Hepatocyte (in vitro differentiated cells): ENCODE results near the gene ABCC11. TPM values are rescaled to one million over a fixed set of nuclear protein-coding genes. Genes with fewer than 3 reads are reported as not detected.

Experiments used
- DNase-seq: peaks from one replicate; pipeline ENCODE4 v3.0.0-alpha.2; 2016; ENCODE audit warnings: low spot score
- H2AFZ ChIP-seq: fragments of 200-600 bp; sonication (generic); 2 replicates; pipeline ENCODE4 v1.6.0; 2016; ENCODE audit warnings: antibody characterized with exemption, mild to moderate bottlenecking
- H3K27ac ChIP-seq: fragments of 200-600 bp; sonication (generic); 2 replicates; pipeline ENCODE4 v1.5.1; 2016; ENCODE audit warnings: mild to moderate bottlenecking
- H3K27me3 ChIP-seq: fragments of 200-600 bp; sonication (generic); 2 replicates; pipeline ENCODE4 v1.6.1; 2016
- H3K36me3 ChIP-seq: fragments of 200-600 bp; sonication (generic); replicated peaks from 2 replicates; pipeline ENCODE4 v1.5.1; 2016; ENCODE audit warnings: low read depth; ENCODE audit not compliant: insufficient read depth
- H3K4me1 ChIP-seq: fragments of 200-600 bp; sonication (generic); 2 replicates; pipeline ENCODE4 v1.5.1; 2016; ENCODE audit warnings: mild to moderate bottlenecking, moderate library complexity; ENCODE audit not compliant: insufficient read depth
- H3K4me2 ChIP-seq: fragments of 200-600 bp; sonication (generic); 2 replicates; pipeline ENCODE4 v1.6.0; 2016
- H3K4me3 ChIP-seq: fragments of 200-600 bp; sonication (generic); 2 replicates; pipeline ENCODE4 v1.5.1; 2016; ENCODE audit warnings: mild to moderate bottlenecking
- H3K79me2 ChIP-seq: fragments of 200-600 bp; sonication (generic); 2 replicates; pipeline ENCODE4 v1.6.0; 2017; ENCODE audit warnings: mild to moderate bottlenecking
- H3K9me2 ChIP-seq: fragments of 200-600 bp; sonication (generic); replicated peaks from 2 replicates; pipeline ENCODE4 v1.6.0; 2017; ENCODE audit warnings: mild to moderate bottlenecking; ENCODE audit not compliant: insufficient read depth
- H3K9me3 ChIP-seq: fragments of 200-600 bp; sonication (generic); 2 replicates; pipeline ENCODE4 v1.5.1; 2016; ENCODE audit warnings: low read depth, mild to moderate bottlenecking
- H4K20me1 ChIP-seq: fragments of 200-600 bp; sonication (generic); 2 replicates; pipeline ENCODE4 v1.6.0; 2016; ENCODE audit warnings: mild to moderate bottlenecking; ENCODE audit not compliant: insufficient read depth, poor library complexity, severe bottlenecking
- CTCF ChIP-seq: fragments of 200-600 bp; sonication (generic); IDR thresholded peaks from 2 replicates; pipeline ENCODE4 v1.5.1; 2016; ENCODE audit warnings: antibody characterized with exemption, mild to moderate bottlenecking; ENCODE audit not compliant: poor library complexity
- EZH2 ChIP-seq: fragments of 200-600 bp; sonication (generic); IDR thresholded peaks from 2 replicates; pipeline ENCODE4 v1.6.1; 2016; ENCODE audit warnings: antibody characterized with exemption, mild to moderate bottlenecking, borderline replicate concordance
- EZH2phosphoT487 ChIP-seq: fragments of 200-600 bp; sonication (generic); IDR thresholded peaks from one replicate; pipeline ENCODE4 v1.6.1; 2018; ENCODE audit warnings: antibody characterized with exemption, mild to moderate bottlenecking, low read depth, moderate library complexity; ENCODE audit not compliant: unreplicated experiment, severe bottlenecking
- WGBS: methylation state at CpG from one replicate; pipeline ENCODE4 v1.1.6; 2016; ENCODE audit warnings: low lambda C conversion rate; ENCODE audit errors: missing lambda C conversion rate; 5-methylcytosine and 5-hydroxymethylcytosine counted together
- polyA plus RNA-seq: library from polyadenylated mRNA; unstranded; fragments of >200 nt; fragmentation: Nextera tagmentation; extraction: Ambion mirVana; gene quantifications from 2 replicates; pipeline ENCODE4 v1.2.1, GENCODE V29; 2016
- total RNA-seq: library from RNA; depleted of rRNA; stranded (reverse); fragments of >200 nt; gene quantifications from 2 replicates; pipeline ENCODE4 v1.2.3, GENCODE V29; 2014

ABCC11 gene
- total and polyA plus RNA-seq, 2 experiments from 2014 or later = 0.50 to 2.0 TPM

GRCh38 chr16:48133455-48134211, 113.7 kb downstream of the ABCC11 start:
- Histone ChIP-seq H3K4me2 (no peak overlapping the region), H3K27me3 (no peaks in the 10 kb centered on the region), H3K4me1 (no peaks in the 10 kb centered on the region), H3K27ac (no peak overlapping the region), H3K79me2 (no peaks in the 10 kb centered on the region), H3K9me2 (no peaks in the 10 kb centered on the region), H3K4me3 (no peak overlapping the region), H3K36me3 (no peaks in the 10 kb centered on the region), H2AFZ (no peak overlapping the region), H4K20me1 (no peaks in the 10 kb centered on the region), H3K9me3 (no peaks in the 10 kb centered on the region)
- TF ChIP-seq EZH2phosphoT487 = no peak
- no peak for TF ChIP-seq CTCF
- TF ChIP-seq EZH2 = no peak
- 93% methylated on average over 18 of the region's 18 CpGs for WGBS
- DNase-seq = no peak

DNA sequence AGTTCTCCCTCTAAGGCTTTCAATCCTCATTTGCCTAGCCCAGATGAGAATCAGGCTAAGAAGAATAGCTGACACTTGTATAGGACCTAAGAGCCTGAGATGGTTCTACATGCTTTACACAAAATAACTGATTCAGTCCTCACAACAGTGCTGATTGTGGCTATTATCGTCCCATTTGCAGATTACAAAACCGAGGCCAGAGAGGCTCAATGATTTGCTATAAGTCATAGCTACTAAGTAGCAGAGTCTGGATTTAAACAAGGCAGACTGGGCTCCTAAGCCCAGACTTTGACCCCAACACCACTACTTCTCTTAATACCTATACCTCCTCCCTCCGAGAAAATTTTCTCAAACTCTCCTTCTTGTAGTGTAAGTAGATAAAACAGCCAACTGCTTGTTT, 114.6 kb downstream of the ABCC11 start:
- Histone ChIP-seq H3K27ac (no peak overlapping the region), H3K4me1 (no peaks in the 10 kb centered on the region), H3K9me3 (no peaks in the 10 kb centered on the region), H3K4me3 (no peak overlapping the region), H2AFZ (no peak overlapping the region), H3K79me2 (no peaks in the 10 kb centered on the region), H3K4me2 (no peak overlapping the region), H4K20me1 (no peaks in the 10 kb centered on the region), H3K36me3 (no peaks in the 10 kb centered on the region), H3K27me3 (no peaks in the 10 kb centered on the region), H3K9me2 (no peaks in the 10 kb centered on the region)
- TF ChIP-seq CTCF = no peak
- TF ChIP-seq EZH2phosphoT487 = no peak
- no peak for TF ChIP-seq EZH2
- no peak for DNase-seq
- 81% methylated on average over 3 of the region's 3 CpGs for WGBS

- Histone ChIP-seq H3K36me3 (no peaks in the 10 kb centered on the region), H4K20me1 (no peaks in the 10 kb centered on the region), H3K79me2 (no peaks in the 10 kb centered on the region), H2AFZ (no peak overlapping the region), H3K4me1 (no peaks in the 10 kb centered on the region), H3K9me3 (no peaks in the 10 kb centered on the region), H3K4me2 (no peak overlapping the region), H3K9me2 (no peaks in the 10 kb centered on the region), H3K27me3 (no peaks in the 10 kb centered on the region), H3K27ac (no peak overlapping the region), H3K4me3 (no peak overlapping the region)
- no peak for DNase-seq
- WGBS = 92% methylated on average over 6 of the region's 6 CpGs
- TF ChIP-seq EZH2 = no peak
- no peak for TF ChIP-seq EZH2phosphoT487
- TF ChIP-seq CTCF = no peak
These were observed 116.0 kb downstream of the ABCC11 start for GRCh38 chr16:48131201-48131935.
